HCT116 (cell line): ENCODE results near the gene WDR45.

Experiments used
- CTCF ChIP-seq, 3 experiments: fragments of 200-600 bp in 1 of 3; sonication (generic) in 1 of 3; IDR thresholded peaks in 2 of 3; conservative IDR thresholded peaks in 1 of 3; 2 replicates each; pipeline ENCODE4 v1.5.1; 2012 to 2017; ENCODE audit warnings: low read depth in 2 of 3, low read length in 2 of 3, antibody characterized with exemption in 1 of 3, borderline replicate concordance in 1 of 3, control low read depth in 1 of 3, mild to moderate bottlenecking in 1 of 3, mixed read lengths in 1 of 3, mixed run types in 1 of 3, moderate library complexity in 1 of 3; ENCODE audit not compliant: insufficient read depth in 1 of 3
- JUND ChIP-seq: IDR thresholded peaks from 2 replicates; pipeline ENCODE4 v1.6.1; 2012
- POLR2A ChIP-seq: IDR thresholded peaks from 2 replicates; pipeline ENCODE4 v1.7.0; 2011; ENCODE audit warnings: borderline replicate concordance; ENCODE audit not compliant: insufficient read depth, insufficient read length; ENCODE audit errors: extremely low read depth
- POLR2AphosphoS5 ChIP-seq: IDR thresholded peaks from 2 replicates; pipeline ENCODE4 v1.6.1; 2011; ENCODE audit warnings: mild to moderate bottlenecking, low read depth, low read length, moderate library complexity
- ZBTB33 ChIP-seq: IDR thresholded peaks from 2 replicates; pipeline ENCODE4 v1.6.1; 2011; ENCODE audit warnings: mild to moderate bottlenecking, low read length, moderate library complexity; ENCODE audit not compliant: insufficient replicate concordance; ENCODE audit errors: extremely low read depth
- ZFX ChIP-seq: fragments of 450-650 bp; IDR thresholded peaks from 2 replicates; pipeline ENCODE4 v1.6.1; 2017

DNA sequence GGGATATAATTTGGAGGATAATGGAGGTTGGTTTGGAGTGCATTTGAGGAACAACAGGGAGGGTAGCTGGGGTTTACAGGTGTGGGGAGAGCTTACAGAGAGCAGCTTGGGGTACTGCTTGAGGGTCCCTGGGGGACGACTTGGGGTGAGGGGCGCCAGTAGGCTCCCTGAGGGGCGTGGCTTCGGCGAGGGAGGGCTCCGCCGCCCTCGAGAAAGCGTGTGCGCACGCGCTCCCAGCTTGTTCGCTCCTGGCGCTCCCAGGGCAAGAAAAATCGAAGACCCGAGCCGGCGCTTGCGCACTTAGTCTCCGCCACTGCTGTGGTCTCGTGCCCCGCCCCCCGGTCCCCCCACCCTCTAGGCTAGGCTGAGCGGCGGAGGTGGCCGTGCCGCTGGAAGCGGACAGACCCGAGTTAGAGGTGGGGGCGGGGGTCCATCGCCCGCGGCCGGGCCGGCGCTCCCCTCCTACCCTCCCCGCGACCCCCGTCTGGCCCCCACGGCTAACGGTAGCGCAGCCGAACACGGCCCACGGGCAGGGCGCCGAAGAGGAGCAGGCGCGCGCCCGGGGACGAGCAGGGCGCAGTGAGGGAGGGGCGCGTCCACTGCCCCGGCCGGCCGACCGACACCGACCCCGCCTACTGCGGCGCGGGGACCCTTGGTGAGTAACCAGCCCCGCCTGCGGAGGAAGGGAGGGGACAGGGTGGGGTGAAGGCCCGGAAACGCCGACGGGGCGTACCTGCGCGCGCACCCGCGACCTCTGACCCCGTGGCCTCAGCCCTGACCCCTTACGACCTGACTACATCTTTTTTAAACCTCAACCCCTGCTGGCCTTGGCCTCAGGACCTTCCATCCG lies 26.2 kb downstream of the WDR45 start:
- no peak for TF ChIP-seq CTCF (IDR thresholded peaks at IDR 0.05 in 2 of 3, conservative IDR thresholded peaks at IDR 0.05 in 1 of 3; ENCODE audit: borderline replicate concordance in 1 of 3, insufficient read depth in 1 of 3, low read depth in 2 of 3, low read length in 2 of 3)
- no peak for TF ChIP-seq POLR2A
- no peak for TF ChIP-seq ZBTB33
- TF ChIP-seq JUND, result no peak
- no peak for TF ChIP-seq POLR2AphosphoS5
- TF ChIP-seq ZFX, result no peak
